ENCODE data around the gene RPRD1B. TPM values are rescaled to one million over a fixed set of nuclear protein-coding genes. Genes with fewer than 3 reads are reported as not detected.

Gene RPRD1B
- total and polyA plus RNA-seq, 2 of the 4 experiments (the other 2 are of a cell fraction), result 8.4 to 9.9 TPM

- Histone ChIP-seq H3K14ac (replicated peaks; ENCODE audit: low read depth, low read length) (no peak overlapping the region), H3K36me3 (ENCODE audit: control insufficient read depth, insufficient read depth, low read length) (peaks cover 12% of the 10 kb centered on the region), H3K9ac (ENCODE audit: low read depth, low read length) (no peak overlapping the region), H2BK5ac (ENCODE audit: low read depth, low read length, poor library complexity, severe bottlenecking) (no peak overlapping the region), H4K20me1 (ENCODE audit: insufficient read depth, low read length) (peaks cover 26% of the 10 kb centered on the region; the same call in 1 of the 2 replicates), H3K18ac (ENCODE audit: low read depth, low read length) (no peak overlapping the region), H4K8ac (ENCODE audit: low read depth in 2 of 2, low read length in 2 of 2) (no peak overlapping the region), H2BK15ac (ENCODE audit: low read depth, low read length) (no peak overlapping the region), H2AK9ac (replicated peaks; ENCODE audit: low read depth, low read length, poor library complexity) (no peak overlapping the region), H3K27ac (ENCODE audit: insufficient read depth, low read length) (peak overlapping the region; percentile 12; the same call in 1 of the 2 replicates), H3K9me1 (ENCODE audit: insufficient read depth, low read length) (peaks cover 18% of the 10 kb centered on the region), H3K27me3 (ENCODE audit: control insufficient read depth, insufficient read depth, low read length) (no peaks in the 10 kb centered on the region), H3K23ac (ENCODE audit: low read depth, low read length) (no peak overlapping the region), H3K79me1 (ENCODE audit: low read depth in 1 of 2, low read length in 2 of 2) (peaks cover 0 to 17% of the 10 kb centered on the region in 2 experiments; a peak in 1 of 4 replicates), H3K4me3 (ENCODE audit: insufficient read depth, low read depth, low read length) (no peak overlapping the region), H2BK20ac (ENCODE audit: low read depth, low read length) (peak overlapping the region; percentile 62; the same call in 1 of the 2 replicates), H2AFZ (replicated peaks; ENCODE audit: low read length, poor library complexity) (no peak overlapping the region), H3K4ac (ENCODE audit: low read depth, low read length) (no peak overlapping the region), H4K5ac (ENCODE audit: low read depth, low read length) (no peak overlapping the region), H3K9me3 (ENCODE audit: control insufficient read depth, insufficient read depth, low read length) (no peaks in the 10 kb centered on the region), H2AK5ac (ENCODE audit: low read depth, low read length) (no peak overlapping the region), H3K4me1 (ENCODE audit: control insufficient read depth, insufficient read depth, low read length) (peaks cover 29% of the 10 kb centered on the region), H2BK120ac (ENCODE audit: low read depth, low read length) (no peak overlapping the region), H4K91ac (ENCODE audit: insufficient read depth, low read depth, low read length) (no peak overlapping the region), H3K56ac (ENCODE audit: extremely low read depth, insufficient read depth, low read length) (no peak overlapping the region), H3K4me2 (ENCODE audit: low read depth, low read length) (peak overlapping the region; percentile 67)
- peak; percentile 78 for DNase-seq
- TF ChIP-seq POLR2A (IDR thresholded peaks at IDR 0.05; ENCODE audit: low read depth, low read length) (no peak), MXI1 (IDR thresholded peaks at IDR 0.05; ENCODE audit: borderline replicate concordance, low read depth, low read length) (peak; percentile 44; the same call in 1 of the 2 replicates), RFX5 (IDR thresholded peaks at IDR 0.05; ENCODE audit: low read depth, low read length) (no peak), ELK1 (IDR thresholded peaks at IDR 0.05; ENCODE audit: borderline replicate concordance, low read depth, low read length) (no peak), CEBPB (IDR thresholded peaks at IDR 0.05; ENCODE audit: low read depth, low read length) (peak; percentile 45; the same call in 1 of the 2 replicates), BHLHE40 (IDR thresholded peaks at IDR 0.05; ENCODE audit: low read depth, low read length) (no peak), USF2 (IDR thresholded peaks at IDR 0.05; ENCODE audit: low read depth, low read length) (no peak)
- ChIA-PET POLR2A (ENCODE audit: unreplicated experiment) (no interaction called here), CTCF (interaction anchor here (0.7 kb wide), 1 partner anchor 426 kb away, joined by 3 read pairs; no protein-coding TSS in a partner anchor)
- no TSS peak for BruUV-seq (replicated peaks)
- no CpG with 5 or more reads among the region's 10 CpGs for WGBS, 2 experiments (ENCODE audit: extremely low coverage in 2 of 2, insufficient read length in 1 of 2)
- in situ Hi-C loops (cut with MboI; ENCODE audit: low sequenced_read_pairs), result loop anchor here (5.0 kb wide), 1 partner anchor 423 kb away; no protein-coding TSS in a partner anchor
- intact Hi-C loops (cut with micrococcal nuclease), result loop anchor here (10.0 kb wide), 1 partner anchor 166 kb away; no protein-coding TSS in a partner anchor
- dilution Hi-C loops (cut with HindIII; ENCODE audit: low sequenced_read_pairs, unreplicated experiment), result no loop called here
- ATAC-seq (ENCODE audit: low read depth), result peak; percentile 36
Observed at GRCh38 chr20:37990571-37991151, 42.9 kb upstream of the RPRD1B start.

All from IMR-90 (cell line).